Cardiac septum (tissue), 1 donor: ENCODE data around the gene RFT1. TPM values are rescaled to one million over a fixed set of nuclear protein-coding genes. Genes with fewer than 3 reads are reported as not detected.
"Not testable (repeated sequence)": the region's sequence is repeated elsewhere in the genome, so short reads cannot be mapped to it uniquely, and the experiment has no call there.

Experiments used
- DNase-seq: peaks from one replicate; pipeline ENCODE4 v3.0.0-alpha.2; 2020; ENCODE audit warnings: low spot score
- intact Hi-C: fragments of 100-400 bp; cut with DNase I; formaldehyde crosslinking; loops from one replicate; pipeline ENCODE4 v1.14.0; 2022
- total RNA-seq: library from RNA; stranded (reverse); fragmentation: NEBNext Ultra II Directional; extraction: Animal tissue kit (Norgen Biotek cat#: 25700); gene quantifications from one replicate; pipeline ENCODE4 v1.2.1, GENCODE V29; 2021
- donor health status: DM: no; HTN: no; CAD: no.

Gene RFT1
- total RNA-seq, 1 donor from 2014 or later = 8.6 TPM

- intact Hi-C loops = no loop called here
- no peak for DNase-seq
Observed at GRCh38 chr3:53153264-53153823, 23.1 kb upstream of the RFT1 start.

GRCh38 chr3:53151870-53152660, 21.8 kb upstream of the RFT1 start:
- DNase-seq = no peak

GRCh38 chr3:53151465-53151864, 21.2 kb upstream of the RFT1 start:
- no peak for DNase-seq
- intact Hi-C loops = no loop called here

More at GRCh38 chr3:53151870-53152660, 21.8 kb upstream of the RFT1 start:
- intact Hi-C loops = no loop called here

- intact Hi-C loops, DNase-seq: not testable (repeated sequence)
Observed at GRCh38 chr3:53151086-53151438, 20.8 kb upstream of the RFT1 start.

- DNase-seq = no peak
Observed at GRCh38 chr3:53150247-53151085, 20.2 kb upstream of the RFT1 start.

GRCh38 chr3:53149699-53150098, 19.5 kb upstream of the RFT1 start:
- intact Hi-C loops = no loop called here
- DNase-seq = no peak

More at GRCh38 chr3:53150247-53151085, 20.2 kb upstream of the RFT1 start:
- intact Hi-C loops = no loop called here

GRCh38 chr3:53149006-53149690, 18.9 kb upstream of the RFT1 start:
- DNase-seq = no peak
- intact Hi-C loops = no loop called here

GRCh38 chr3:53147903-53148400, 17.7 kb upstream of the RFT1 start:
- DNase-seq = no peak
- intact Hi-C loops = no loop called here

- DNase-seq = no peak
- intact Hi-C loops = no loop called here
Observed at GRCh38 chr3:53147151-53147902, 17.1 kb upstream of the RFT1 start.

GRCh38 chr3:53146319-53146891, 16.2 kb upstream of the RFT1 start:
- no peak for DNase-seq
- intact Hi-C loops = no loop called here

GRCh38 chr3:53145713-53146080, 15.5 kb upstream of the RFT1 start:
- DNase-seq = no peak
- intact Hi-C loops = no loop called here

GRCh38 chr3:53144862-53145712, 14.9 kb upstream of the RFT1 start:
- intact Hi-C loops = no loop called here
- no peak for DNase-seq

- intact Hi-C loops = no loop called here
- no peak for DNase-seq
Observed at GRCh38 chr3:53144446-53144845, 14.2 kb upstream of the RFT1 start.

- intact Hi-C loops = no loop called here
- DNase-seq = no peak
Observed at GRCh38 chr3:53142986-53143385, 12.8 kb upstream of the RFT1 start.

GRCh38 chr3:53140847-53141845, 10.9 kb upstream of the RFT1 start:
- no peak for DNase-seq
- intact Hi-C loops = no loop called here

- DNase-seq = no peak
- intact Hi-C loops = no loop called here
Observed at GRCh38 chr3:53139906-53140846, 9.9 kb upstream of the RFT1 start.
